Ascending aorta (tissue), 2 donors: ENCODE measurements around the gene COX20. TPM values are rescaled to one million over a fixed set of nuclear protein-coding genes. Genes with fewer than 3 reads are reported as not detected.

ENCODE experiments used
- DNase-seq, 2 donors: peaks; one replicate each; pipeline ENCODE4 v3.0.0-alpha.2; 2019; ENCODE audit warnings: low spot score in 2 of 2
- H3K27ac ChIP-seq, 2 donors: fragments of 200-600 bp; sonication (generic); one replicate each; pipeline ENCODE4 v1.5.1; 2016 to 2017; ENCODE audit warnings: mild to moderate bottlenecking in 1 of 2
- H3K27me3 ChIP-seq: fragments of 200-600 bp; sonication (generic); one replicate; pipeline ENCODE4 v1.5.1; 2017
- H3K36me3 ChIP-seq, 2 donors: fragments of 200-600 bp; sonication (generic); one replicate each; pipeline ENCODE4 v1.5.1; 2016
- H3K4me1 ChIP-seq, 2 donors: fragments of 200-600 bp; sonication (generic); one replicate each; pipeline ENCODE4 v1.5.1; 2016 to 2017; ENCODE audit warnings: mild to moderate bottlenecking in 1 of 2
- H3K4me3 ChIP-seq, 2 donors: fragments of 200-600 bp; sonication (generic); one replicate each; pipeline ENCODE4 v1.5.1; 2016 to 2017; ENCODE audit warnings: mild to moderate bottlenecking in 1 of 2
- H3K9me3 ChIP-seq, 2 donors: fragments of 200-600 bp; sonication (generic); one replicate each; pipeline ENCODE4 v1.5.1; 2016
- intact Hi-C: fragments of 100-400 bp; cut with DNase I; formaldehyde crosslinking; loops from one replicate; pipeline ENCODE4 v1.15.1; 2023
- total RNA-seq: library from RNA; depleted of rRNA; stranded (reverse); fragments of >200 nt; gene quantifications from one replicate; pipeline ENCODE4 v1.1.0, GENCODE V29; 2016
- TF ChIP-seq, protein P1 (sequence below), 3 experiments: fragments of 200-600 bp in 2 of 3; fragments of 450-650 bp in 1 of 3; sonication (generic) in 2 of 3; IDR thresholded peaks; one replicate each; pipeline ENCODE4 v1.5.1; 2016 to 2019; ENCODE audit warnings: antibody characterized with exemption in 3 of 3, mild to moderate bottlenecking in 1 of 3, moderate library complexity in 1 of 3

COX20 gene
- total RNA-seq, 1 donor from 2014 or later = 8.2 TPM

DNA sequence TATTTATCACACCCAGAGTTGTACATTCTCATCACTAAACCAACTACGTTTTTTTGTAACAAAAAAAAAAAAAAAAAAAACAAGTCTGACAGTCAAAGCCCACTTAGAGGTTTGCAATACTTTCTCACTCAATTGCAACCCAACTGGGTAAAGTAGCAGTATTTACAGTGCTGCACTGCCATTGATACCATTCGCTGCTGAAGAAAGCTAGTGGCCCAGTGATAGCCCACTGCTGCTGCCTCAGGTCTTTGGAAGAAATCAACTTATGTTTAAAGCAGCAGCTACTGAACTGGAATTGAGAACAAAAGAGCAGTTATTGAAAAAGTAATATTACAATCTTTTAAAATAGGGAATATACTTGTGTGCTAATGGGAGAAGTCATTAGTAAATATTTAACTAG is 26.2 kb downstream of the COX20 start:
- no peak for DNase-seq
- peaks cover 37 to 54% of the 10 kb centered on the region in 2 donors for H3K36me3 ChIP-seq
- intact Hi-C loops = loop anchor here (2.0 to 5.0 kb wide), 3 partner anchors 209 to 1706 kb away; partner anchors contain the start of genes ADSS2, CNST, DESI2 and TFB2M
- H3K9me3 ChIP-seq = no peaks in the 10 kb centered on the region
- TF ChIP-seq, protein P1, sequence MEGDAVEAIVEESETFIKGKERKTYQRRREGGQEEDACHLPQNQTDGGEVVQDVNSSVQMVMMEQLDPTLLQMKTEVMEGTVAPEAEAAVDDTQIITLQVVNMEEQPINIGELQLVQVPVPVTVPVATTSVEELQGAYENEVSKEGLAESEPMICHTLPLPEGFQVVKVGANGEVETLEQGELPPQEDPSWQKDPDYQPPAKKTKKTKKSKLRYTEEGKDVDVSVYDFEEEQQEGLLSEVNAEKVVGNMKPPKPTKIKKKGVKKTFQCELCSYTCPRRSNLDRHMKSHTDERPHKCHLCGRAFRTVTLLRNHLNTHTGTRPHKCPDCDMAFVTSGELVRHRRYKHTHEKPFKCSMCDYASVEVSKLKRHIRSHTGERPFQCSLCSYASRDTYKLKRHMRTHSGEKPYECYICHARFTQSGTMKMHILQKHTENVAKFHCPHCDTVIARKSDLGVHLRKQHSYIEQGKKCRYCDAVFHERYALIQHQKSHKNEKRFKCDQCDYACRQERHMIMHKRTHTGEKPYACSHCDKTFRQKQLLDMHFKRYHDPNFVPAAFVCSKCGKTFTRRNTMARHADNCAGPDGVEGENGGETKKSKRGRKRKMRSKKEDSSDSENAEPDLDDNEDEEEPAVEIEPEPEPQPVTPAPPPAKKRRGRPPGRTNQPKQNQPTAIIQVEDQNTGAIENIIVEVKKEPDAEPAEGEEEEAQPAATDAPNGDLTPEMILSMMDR (IDR thresholded peaks at IDR 0.05) = no peak
- H3K27ac ChIP-seq = peak overlapping the region; percentile 4 to 99
- H3K27me3 ChIP-seq = no peaks in the 10 kb centered on the region
- peaks cover 11 to 54% of the 10 kb centered on the region in 2 donors for H3K4me1 ChIP-seq
- peak overlapping the region; percentile 90 to 100 for H3K4me3 ChIP-seq

DNA sequence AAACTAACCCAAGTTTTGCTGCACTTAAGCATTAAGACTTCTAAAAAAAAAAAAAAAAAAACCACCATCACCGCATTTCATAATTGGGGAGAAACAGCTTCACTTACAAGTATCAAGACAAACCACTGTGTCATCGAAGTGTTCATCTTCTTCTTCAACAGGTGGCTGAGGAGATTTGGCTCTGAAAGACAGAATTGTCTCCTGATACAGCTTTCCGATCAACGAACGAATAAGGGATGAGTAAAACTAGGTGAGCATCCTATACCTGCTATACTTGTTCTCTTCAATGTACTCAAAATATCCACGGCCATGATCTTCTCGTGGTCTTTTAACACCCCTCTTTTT is 26.9 kb downstream of the COX20 start:
- no peaks in the 10 kb centered on the region for H3K9me3 ChIP-seq
- H3K4me1 ChIP-seq = peaks cover 11 to 52% of the 10 kb centered on the region in 2 donors
- H3K27me3 ChIP-seq = no peaks in the 10 kb centered on the region
- peaks cover 30 to 48% of the 10 kb centered on the region in 2 donors for H3K36me3 ChIP-seq
- TF ChIP-seq, protein P1 (IDR thresholded peaks at IDR 0.05) = no peak
- H3K27ac ChIP-seq = peak overlapping the region; percentile 99 to 100
- intact Hi-C loops = loop anchor here (2.0 to 5.0 kb wide), 3 partner anchors 210 to 1705 kb away; partner anchors contain the start of genes ADSS2, CNST, DESI2 and TFB2M
- H3K4me3 ChIP-seq = peak overlapping the region; percentile 90 to 100
- DNase-seq = no peak

DNA sequence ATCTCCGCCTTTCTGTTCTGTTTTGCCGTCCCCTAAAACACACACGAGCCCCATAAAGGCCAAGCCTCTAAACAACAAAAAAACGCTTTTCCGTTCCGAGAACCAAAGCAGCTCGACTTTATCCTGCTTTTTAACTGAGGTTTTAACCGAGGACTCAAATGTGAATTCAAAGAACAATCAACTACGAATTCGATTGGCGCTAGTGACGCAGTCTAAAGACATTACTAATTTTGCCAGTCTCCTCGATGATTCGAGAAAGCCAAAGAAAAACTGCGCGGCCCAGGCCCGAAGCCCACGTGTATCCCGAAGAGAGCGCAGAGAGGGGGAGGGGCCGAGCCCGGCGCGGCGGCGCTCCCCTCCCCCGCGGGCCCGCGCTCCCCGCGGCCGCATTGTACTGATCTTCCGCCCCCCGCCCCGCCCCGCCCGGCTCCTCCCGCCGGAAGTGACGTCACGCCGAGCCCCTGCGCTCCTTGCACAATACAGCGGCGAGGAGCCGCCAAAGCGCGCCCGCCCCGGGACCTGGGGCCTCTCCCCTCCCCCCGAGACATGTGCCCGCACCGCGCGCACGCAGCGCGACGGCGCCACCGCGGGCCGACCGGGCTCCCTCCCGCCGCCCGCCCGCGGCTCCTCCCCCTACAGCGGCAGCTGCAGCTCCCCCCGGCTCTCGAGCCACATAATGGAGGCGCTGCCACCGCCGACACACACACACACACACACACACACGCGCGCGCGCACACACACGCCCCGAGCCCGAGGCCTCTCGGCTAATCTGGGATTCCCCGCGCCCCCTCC is 27.4 kb downstream of the COX20 start:
- Histone ChIP-seq H3K4me1 (peaks cover 11 to 48% of the 10 kb centered on the region in 2 donors), H3K36me3 (peaks cover 24 to 42% of the 10 kb centered on the region in 2 donors), H3K4me3 (peak overlapping the region; percentile 90 to 100), H3K27ac (peak overlapping the region; percentile 99 to 100), H3K27me3 (no peaks in the 10 kb centered on the region), H3K9me3 (no peaks in the 10 kb centered on the region)
- intact Hi-C loops = loop anchor here (1.0 to 5.0 kb wide), 4 partner anchors 28 to 1704 kb away; partner anchors contain the start of genes ADSS2, CNST, COX20 and DESI2
- DNase-seq = peak; percentile 84 to 98
- TF ChIP-seq, protein P1 (IDR thresholded peaks at IDR 0.05) = no peak

DNA sequence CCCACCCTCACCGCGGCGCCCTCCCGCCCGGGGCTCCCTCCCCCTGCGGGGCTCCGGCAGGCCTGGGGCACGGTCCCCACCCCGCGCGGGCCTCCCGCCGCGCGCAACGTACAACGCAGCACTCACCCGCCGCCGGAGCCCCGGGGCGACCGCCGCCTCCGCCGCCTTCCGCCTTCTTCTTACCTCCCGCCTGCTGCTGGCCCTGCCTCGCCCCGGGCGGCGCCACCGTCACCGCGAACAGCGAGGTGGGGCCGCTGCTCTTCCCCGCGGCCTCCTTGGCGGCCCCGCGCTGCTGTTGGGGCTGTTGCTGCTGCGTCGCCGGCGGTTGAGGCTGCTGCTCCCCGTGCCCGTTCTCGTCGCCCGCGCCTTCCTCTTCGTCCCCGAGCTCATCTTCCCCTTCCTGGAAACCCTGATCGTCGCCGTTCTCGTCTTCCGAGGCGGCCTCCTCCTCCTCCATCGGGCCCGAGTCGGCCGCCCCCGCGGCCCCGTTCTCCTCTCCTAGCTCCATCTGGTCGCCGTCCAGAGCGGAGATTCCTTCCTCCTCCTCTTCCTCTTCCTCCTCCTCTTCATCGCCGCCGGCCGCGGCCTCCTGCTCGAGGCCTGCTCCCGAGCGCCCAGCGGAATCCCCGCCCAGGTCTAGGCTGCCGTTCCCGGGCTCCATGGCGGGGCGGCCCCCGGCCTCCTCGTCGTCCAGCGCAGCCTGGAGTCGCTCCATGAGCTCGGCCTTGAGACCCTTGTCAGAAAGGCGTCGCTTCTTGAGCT is 28.2 kb downstream of the COX20 start:
- intact Hi-C loops = loop anchor here (1.0 to 5.0 kb wide), 6 partner anchors 28 to 1704 kb away; partner anchors contain the start of genes ADSS2, CNST, COX20 and DESI2
- Histone ChIP-seq H3K4me1 (peaks cover 11 to 40% of the 10 kb centered on the region in 2 donors), H3K4me3 (peak overlapping the region; percentile 90 to 100), H3K36me3 (peaks cover 17 to 34% of the 10 kb centered on the region in 2 donors), H3K27ac (peak overlapping the region; percentile 99 to 100), H3K9me3 (no peaks in the 10 kb centered on the region), H3K27me3 (no peaks in the 10 kb centered on the region)
- peak in 1 of 2 donors; percentile 68 for DNase-seq
- TF ChIP-seq, protein P1 (IDR thresholded peaks at IDR 0.05) = no peak

DNA sequence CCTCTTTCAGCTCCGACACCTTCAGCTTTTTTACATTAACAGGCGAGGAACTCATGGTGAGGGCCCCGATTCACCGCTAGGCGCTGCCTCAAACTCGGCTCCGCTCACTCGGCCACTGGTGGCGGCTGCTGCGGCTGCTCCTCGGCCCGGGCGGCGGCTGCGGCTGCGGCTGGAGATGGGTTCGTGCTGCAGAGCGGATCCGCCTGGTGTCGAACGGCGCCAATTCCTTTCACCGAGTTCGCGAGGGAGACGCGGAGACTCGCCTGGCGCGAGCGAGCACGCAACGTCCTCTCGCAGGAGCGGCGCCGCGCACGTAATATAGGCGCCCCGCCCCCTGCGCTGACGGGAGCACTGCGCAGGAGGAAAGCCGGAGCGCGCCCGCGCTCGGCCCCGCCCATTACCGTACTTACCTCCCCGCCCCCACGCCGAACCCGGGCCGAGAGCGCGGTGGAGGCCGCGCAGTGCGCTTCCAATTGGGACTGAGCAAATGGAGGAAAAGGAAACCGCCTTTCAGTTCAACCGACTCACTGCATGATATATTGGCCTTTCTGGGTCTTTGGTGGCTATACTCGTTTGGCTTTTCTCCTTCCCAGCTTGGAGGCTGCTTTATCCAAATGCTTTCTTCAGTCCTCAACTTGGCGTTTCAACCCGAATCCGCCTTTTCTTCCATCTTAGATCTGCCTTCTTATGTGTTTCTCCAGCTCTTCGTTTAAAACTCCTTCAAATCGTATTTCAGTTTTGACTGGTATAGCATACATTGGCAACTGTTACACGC is 29.0 kb downstream of the COX20 start, which contains the start of gene HNRNPU:
Gene HNRNPU, minus strand, starts transcription at position 291 of the 775 bp plus-strand sequence. Its CDS starts 236 bp downstream, at position 55.
- H3K9me3 ChIP-seq = no peaks in the 10 kb centered on the region
- peak; percentile 86 to 99 for DNase-seq
- peaks cover 11 to 33% of the 10 kb centered on the region in 2 donors for H3K4me1 ChIP-seq
- peaks cover 9 to 27% of the 10 kb centered on the region in 2 donors for H3K36me3 ChIP-seq
- TF ChIP-seq, protein P1 (IDR thresholded peaks at IDR 0.05) = peak; percentile 18 to 44 (median 41)
- intact Hi-C loops = loop anchor here (1.0 to 5.0 kb wide), 3 partner anchors 106 to 1703 kb away; partner anchors contain the start of genes CNST and TFB2M
- peak within 1 kb of the TSS; percentile 99 to 100 for H3K27ac ChIP-seq
- no peaks in the 10 kb centered on the region for H3K27me3 ChIP-seq
- peak within 1 kb of the TSS; percentile 90 to 100 for H3K4me3 ChIP-seq
